ENCODE measurements around the gene PLEKHA4.

GRCh38 chr19:48900477-48901406 is 32.3 kb upstream of the PLEKHA4 start:
- TF ChIP-seq CTCF (IDR thresholded peaks at IDR 0.05) (no peak), POLR2AphosphoS5 (IDR thresholded peaks at IDR 0.05; ENCODE audit: low read depth, low read length) (no peak), TCF7L2 (IDR thresholded peaks at IDR 0.05; ENCODE audit: low read depth, low read length) (no peak)
